Endothelial cell of umbilical vein (primary cell): ENCODE data around the gene NSUN6. TPM values are rescaled to one million over a fixed set of nuclear protein-coding genes. Genes with fewer than 3 reads are reported as not detected.

Experiments used
- BruUV-seq: library from RNA; stranded (reverse); fragments of 400-500 nt; replicated peaks from 2 replicates; lab custom pipeline; 2021; lab: Mats Ljungman, UMichigan
- CTCF ChIA-PET: fragments of 300-600, 350-600 bp; sonication (Branson Sonifier 250); formaldehyde crosslinking; loops from one replicate; lab custom pipeline; 2021; ENCODE audit warnings: antibody characterized with exemption, inconsistent platforms; lab: Charles Lee
- POLR2A ChIA-PET: fragments of 300-600, 350-600 bp; sonication (Branson Sonifier 250); formaldehyde crosslinking; loops from one replicate; lab custom pipeline; 2021; ENCODE audit warnings: antibody characterized with exemption, inconsistent platforms; lab: Charles Lee
- DNase-seq: peaks from one replicate; pipeline ENCODE4 v3.0.0-alpha.2; 2011; ENCODE audit warnings: low read depth, low spot score
- FAIRE-seq: peaks from 2 replicates; lab custom pipeline; 2011; peaks lifted over from hg19 to GRCh38; lab: Jason Lieb, UNC
- H2AFZ ChIP-seq: 2 replicates; pipeline ENCODE4 v1.6.0; 2012; ENCODE audit warnings: low read depth, low read length, control low read depth, inconsistent platforms
- H3K27ac ChIP-seq: 2 replicates; pipeline ENCODE4 v1.5.1; 2011; ENCODE audit warnings: low read depth, mild to moderate bottlenecking, control low read depth, low read length, moderate library complexity; ENCODE audit not compliant: insufficient read depth
- H3K27me3 ChIP-seq, 2 experiments: 2 replicates each; pipeline versions ENCODE4 v1.6.0 to v1.6.1; 2011; ENCODE audit warnings: low read length in 2 of 2, mixed read lengths in 1 of 2; ENCODE audit not compliant: control insufficient read depth in 2 of 2, insufficient read depth in 2 of 2
- H3K36me3 ChIP-seq, 2 experiments: 2 replicates in 1 of 2; 3 replicates in 1 of 2; pipeline ENCODE4 v1.5.1; 2011; ENCODE audit warnings: low read length in 2 of 2, mild to moderate bottlenecking in 1 of 2, moderate library complexity in 1 of 2; ENCODE audit not compliant: control insufficient read depth in 2 of 2, insufficient read depth in 2 of 2; ENCODE audit errors: extremely low read depth in 1 of 2
- H3K4me1 ChIP-seq: 3 replicates; pipeline ENCODE4 v1.5.1; 2011; ENCODE audit warnings: mild to moderate bottlenecking, low read length; ENCODE audit not compliant: control insufficient read depth, insufficient read depth; ENCODE audit errors: extremely low read depth
- H3K4me2 ChIP-seq: 2 replicates; pipeline ENCODE4 v1.6.1; 2011; ENCODE audit warnings: low read length, control low read depth, mixed read lengths; ENCODE audit not compliant: insufficient read depth
- H3K4me3 ChIP-seq, 3 experiments: fragments of 200-600 bp in 1 of 3; sonication (generic), shearing (Covaris generic) in 1 of 3; replicated peaks in 1 of 3; 2 replicates each; pipeline ENCODE4 v1.5.1; 2011 to 2016; ENCODE audit warnings: control low read depth in 3 of 3, low read length in 3 of 3, mild to moderate bottlenecking in 2 of 3, inconsistent platforms in 1 of 3, low read depth in 1 of 3, moderate library complexity in 1 of 3; ENCODE audit not compliant: insufficient read depth in 1 of 3
- H3K79me2 ChIP-seq: 2 replicates; pipeline ENCODE4 v1.6.0; 2012; ENCODE audit warnings: low read length, inconsistent platforms; ENCODE audit not compliant: control insufficient read depth, insufficient read depth
- H3K9ac ChIP-seq: replicated peaks from 2 replicates; pipeline ENCODE3; 2011; ENCODE audit warnings: low read length, control low read depth; ENCODE audit not compliant: insufficient read depth; ENCODE audit errors: extremely low read depth
- H3K9me1 ChIP-seq: replicated peaks from 3 replicates; pipeline ENCODE4 v1.6.0; 2011; ENCODE audit warnings: mild to moderate bottlenecking, low read length; ENCODE audit not compliant: control insufficient read depth, insufficient read depth; ENCODE audit errors: extremely low read depth
- H3K9me3 ChIP-seq: replicated peaks from 2 replicates; pipeline ENCODE4 v1.5.1; 2012; ENCODE audit warnings: low read length, inconsistent platforms; ENCODE audit not compliant: control insufficient read depth, insufficient read depth
- H4K20me1 ChIP-seq: replicated peaks from 2 replicates; pipeline ENCODE3; 2011; ENCODE audit warnings: mild to moderate bottlenecking, low read length; ENCODE audit not compliant: control insufficient read depth, insufficient read depth; ENCODE audit errors: extremely low read depth
- EZH2 ChIP-seq: IDR thresholded peaks from 2 replicates; pipeline ENCODE4 v1.6.1; 2012; ENCODE audit warnings: borderline replicate concordance, low read depth, mild to moderate bottlenecking, moderate library complexity, low read length, inconsistent platforms; ENCODE audit not compliant: severe bottlenecking
- FOS ChIP-seq: IDR thresholded peaks from 2 replicates; pipeline ENCODE4 v1.6.1; 2011; ENCODE audit warnings: mild to moderate bottlenecking, low read length, moderate library complexity, borderline replicate concordance; ENCODE audit not compliant: insufficient read depth
- GATA2 ChIP-seq: IDR thresholded peaks from 2 replicates; pipeline ENCODE4 v1.7.0; 2011; ENCODE audit warnings: low read depth, mild to moderate bottlenecking, moderate library complexity, mixed read lengths, low read length; ENCODE audit not compliant: insufficient read length, insufficient read depth
- JUN ChIP-seq: IDR thresholded peaks from 2 replicates; pipeline ENCODE4 v1.6.1; 2011; ENCODE audit warnings: borderline replicate concordance, low read depth; ENCODE audit not compliant: insufficient read length, insufficient read depth
- MAX ChIP-seq: IDR thresholded peaks from 2 replicates; pipeline ENCODE4 v1.6.1; 2011; ENCODE audit not compliant: insufficient read depth, insufficient read length
- MYC ChIP-seq: IDR thresholded peaks from one replicate; pipeline ENCODE4 v1.6.1; 2011; ENCODE audit warnings: mild to moderate bottlenecking, low read depth, low read length
- POLR2A ChIP-seq: IDR thresholded peaks from 2 replicates; pipeline ENCODE4 v1.6.1; 2012; ENCODE audit warnings: low read depth, mild to moderate bottlenecking, control low read depth, low read length
- POLR2AphosphoS5 ChIP-seq: IDR thresholded peaks from 2 replicates; pipeline ENCODE4 v1.6.1; 2012; ENCODE audit warnings: low read depth, mild to moderate bottlenecking, control low read depth, low read length, moderate library complexity; ENCODE audit not compliant: insufficient read depth
- dilution Hi-C: fragments of 300-500 bp; cut with MboI; formaldehyde crosslinking; loops from one replicate; pipeline ENCODE4 v1.15.0; 2019; ENCODE audit warnings: low sequenced_read_pairs; ENCODE audit not compliant: extremely low pct_ligation_motif_present
- intact Hi-C: fragments of 100-400 bp; cut with micrococcal nuclease; formaldehyde crosslinking; loops from one replicate; pipeline ENCODE4 v1.10.0; 2022
- polyA plus RNA-seq, 4 experiments: library from polyadenylated mRNA; depleted of rRNA in 3 of 4; stranded (reverse) in 3 of 4; unstranded in 1 of 4; fragments of >200 nt; gene quantifications; 2 replicates each; pipeline versions ENCODE4 v1.2.1 to v1.2.3, GENCODE V29; 2011 to 2012; ENCODE audit warnings: missing spikeins in 1 of 4
- total RNA-seq: library from RNA; stranded (reverse); gene quantifications from 2 replicates; pipeline ENCODE4 v1.2.3, GENCODE V29; 2021
- TF ChIP-seq, protein P1 (sequence below), 2 donors: IDR thresholded peaks; 1 replicate in 1 of 2; 2 replicates in 1 of 2; pipeline ENCODE4 v1.5.1; 2011; ENCODE audit warnings: low read length in 2 of 2, mild to moderate bottlenecking in 2 of 2, moderate library complexity in 2 of 2, control low read depth in 1 of 2, inconsistent platforms in 1 of 2, low read depth in 1 of 2; ENCODE audit not compliant: insufficient read depth in 1 of 2; ENCODE audit errors: extremely low read depth in 1 of 2

The NSUN6 gene
- total and polyA plus RNA-seq, 2 donors (not counting 3 experiments of a cell fraction or from before 2014, with no cell fraction given) = 3.3 to 5.2 TPM

DNA sequence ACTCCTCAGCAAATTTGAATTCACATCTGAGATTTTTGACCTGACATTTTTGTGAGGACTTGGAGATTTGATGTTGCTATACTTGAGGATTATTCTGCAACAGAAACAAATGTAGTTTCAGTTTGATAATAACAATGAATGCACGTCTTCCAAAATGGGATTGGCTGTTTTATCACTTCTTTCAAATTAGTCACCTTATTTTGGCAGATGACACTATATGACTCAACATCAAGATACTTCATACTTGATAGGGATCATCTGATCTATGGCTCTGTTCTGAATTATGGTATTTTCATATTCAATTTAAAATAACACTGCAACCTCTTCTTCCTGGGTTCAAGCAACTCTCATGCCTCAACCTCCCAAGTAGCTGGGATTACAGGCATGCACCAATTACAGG is 32.0 kb upstream of the NSUN6 start:
- no peaks in the 10 kb centered on the region for H3K36me3 ChIP-seq
- no peak overlapping the region for H3K9ac ChIP-seq
- H3K79me2 ChIP-seq = no peaks in the 10 kb centered on the region
- no peak for DNase-seq
- H3K27ac ChIP-seq = no peak overlapping the region
- TF ChIP-seq FOS = no peak
- no peak for TF ChIP-seq POLR2AphosphoS5
- TF ChIP-seq POLR2A = no peak
- TF ChIP-seq JUN = no peak
- no peak for TF ChIP-seq MAX
- TF ChIP-seq, protein P1, sequence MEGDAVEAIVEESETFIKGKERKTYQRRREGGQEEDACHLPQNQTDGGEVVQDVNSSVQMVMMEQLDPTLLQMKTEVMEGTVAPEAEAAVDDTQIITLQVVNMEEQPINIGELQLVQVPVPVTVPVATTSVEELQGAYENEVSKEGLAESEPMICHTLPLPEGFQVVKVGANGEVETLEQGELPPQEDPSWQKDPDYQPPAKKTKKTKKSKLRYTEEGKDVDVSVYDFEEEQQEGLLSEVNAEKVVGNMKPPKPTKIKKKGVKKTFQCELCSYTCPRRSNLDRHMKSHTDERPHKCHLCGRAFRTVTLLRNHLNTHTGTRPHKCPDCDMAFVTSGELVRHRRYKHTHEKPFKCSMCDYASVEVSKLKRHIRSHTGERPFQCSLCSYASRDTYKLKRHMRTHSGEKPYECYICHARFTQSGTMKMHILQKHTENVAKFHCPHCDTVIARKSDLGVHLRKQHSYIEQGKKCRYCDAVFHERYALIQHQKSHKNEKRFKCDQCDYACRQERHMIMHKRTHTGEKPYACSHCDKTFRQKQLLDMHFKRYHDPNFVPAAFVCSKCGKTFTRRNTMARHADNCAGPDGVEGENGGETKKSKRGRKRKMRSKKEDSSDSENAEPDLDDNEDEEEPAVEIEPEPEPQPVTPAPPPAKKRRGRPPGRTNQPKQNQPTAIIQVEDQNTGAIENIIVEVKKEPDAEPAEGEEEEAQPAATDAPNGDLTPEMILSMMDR (IDR thresholded peaks at IDR 0.05; ENCODE audit: extremely low read depth in 1 of 2, insufficient read depth in 1 of 2, low read depth in 1 of 2, low read length in 2 of 2) = no peak
- TF ChIP-seq EZH2 = no peak
- TF ChIP-seq MYC = no peak
- TF ChIP-seq GATA2 = no peak
- H3K9me1 ChIP-seq = no peaks in the 10 kb centered on the region
- no TSS peak for BruUV-seq
- no peaks in the 10 kb centered on the region for H4K20me1 ChIP-seq
- no peak overlapping the region for H2AFZ ChIP-seq
- no peak overlapping the region for H3K4me3 ChIP-seq
- H3K9me3 ChIP-seq = no peaks in the 10 kb centered on the region
- dilution Hi-C loops (no loop called here), intact Hi-C loops (no loop called here)
- no peak for FAIRE-seq
- ChIA-PET CTCF (no interaction called here), POLR2A (no interaction called here)
- no peaks in the 10 kb centered on the region for H3K27me3 ChIP-seq
- no peaks in the 10 kb centered on the region for H3K4me1 ChIP-seq
- H3K4me2 ChIP-seq = no peak overlapping the region
